Skeletal muscle tissue (tissue), 4 donors: ENCODE measurements around the gene LAMA4. TPM values are rescaled to one million over a fixed set of nuclear protein-coding genes. Genes with fewer than 3 reads are reported as not detected.

Experiments used
- H3K27ac ChIP-seq: one replicate; pipeline ENCODE4 v1.7.0; 2013; ENCODE audit warnings: mild to moderate bottlenecking, low read depth, low read length, inconsistent platforms
- H3K27me3 ChIP-seq, 3 donors: one replicate each; pipeline ENCODE4 v1.7.0; 2013; ENCODE audit warnings: low read length in 3 of 3; ENCODE audit not compliant: control insufficient read depth in 3 of 3, insufficient read depth in 3 of 3
- H3K36me3 ChIP-seq, 3 donors: one replicate each; pipeline ENCODE4 v1.7.0; 2013; ENCODE audit warnings: low read length in 3 of 3; ENCODE audit not compliant: control insufficient read depth in 3 of 3, insufficient read depth in 3 of 3
- H3K4me1 ChIP-seq, 3 donors: one replicate each; pipeline ENCODE4 v1.7.0; 2013; ENCODE audit warnings: low read length in 3 of 3, mild to moderate bottlenecking in 3 of 3; ENCODE audit not compliant: control insufficient read depth in 3 of 3, insufficient read depth in 3 of 3
- H3K4me3 ChIP-seq, 3 donors: one replicate each; pipeline ENCODE4 v1.7.0; 2013; ENCODE audit warnings: low read length in 3 of 3
- H3K9ac ChIP-seq, 3 donors: one replicate each; pipeline ENCODE4 v1.7.0; 2013; ENCODE audit warnings: low read length in 3 of 3, mild to moderate bottlenecking in 3 of 3, moderate library complexity in 2 of 3, low read depth in 1 of 3
- H3K9me3 ChIP-seq, 3 donors: one replicate each; pipeline ENCODE4 v1.7.0; 2013; ENCODE audit warnings: low read length in 3 of 3; ENCODE audit not compliant: control insufficient read depth in 3 of 3
- total RNA-seq: library from RNA; depleted of rRNA; stranded (reverse); fragments of >200 nt; gene quantifications from one replicate; pipeline ENCODE4 v1.2.3, GENCODE V29; 2014
- donor health status: Osteomylitis.

Gene LAMA4
- total RNA-seq, 1 donor from 2014 or later = 248 TPM

DNA sequence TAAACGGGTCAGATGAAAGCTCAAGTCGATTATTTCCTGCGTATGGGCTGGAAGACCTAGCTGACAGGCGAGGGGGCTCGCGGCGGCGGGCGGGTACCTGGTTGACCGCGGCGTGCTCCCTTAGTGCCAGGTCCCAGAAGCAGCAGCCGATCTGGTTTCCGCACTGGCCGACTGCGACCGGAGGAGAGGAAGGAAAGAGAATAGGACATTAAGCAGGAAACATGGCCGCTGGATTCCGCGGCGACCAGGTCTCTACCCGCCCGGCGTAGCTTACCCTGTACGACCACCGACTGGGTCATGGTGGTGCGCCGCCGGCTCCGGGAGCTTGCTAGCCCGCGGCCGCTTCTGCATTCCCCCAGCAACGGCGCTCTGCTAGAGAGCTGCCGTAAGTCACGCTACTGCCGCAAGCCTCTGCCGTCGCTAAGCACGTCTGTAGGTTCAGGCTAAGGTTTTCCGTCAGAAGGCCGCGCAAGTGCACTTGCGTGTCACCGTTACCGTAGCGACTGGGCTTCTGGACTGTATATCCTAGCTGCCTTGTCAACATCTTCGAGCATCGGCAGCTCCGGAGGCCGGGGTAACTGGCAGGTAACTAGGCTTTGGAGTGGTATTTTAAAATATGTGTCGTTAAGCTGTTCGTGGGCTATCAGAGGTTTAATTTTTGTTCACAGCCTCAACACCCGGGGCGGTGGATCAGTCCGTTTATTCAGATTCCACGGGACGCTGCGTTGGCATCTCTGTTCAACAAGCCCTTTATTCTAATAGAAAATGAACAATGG is 167.0 kb downstream of the LAMA4 start, which contains the start of the genes FAM229B and TUBE1:
Gene FAM229B, plus strand, starts transcription at position 456 of the 776 bp plus-strand sequence. CDS start 11,693 bp downstream, outside the sequence.
Gene TUBE1, minus strand, starts transcription at position 347 of the 776 bp plus-strand sequence. Its CDS starts 48 bp downstream, at position 299.
- Histone ChIP-seq H3K27ac (peak within 1 kb of the TSS; percentile 80), H3K27me3 (no peaks in the 10 kb centered on the region), H3K4me3 (peak within 1 kb of the TSS; percentile 88 to 93 (median 92)), H3K4me1 (peaks cover 0 to 15% (median 7%) of the 10 kb centered on the region in 3 donors), H3K9me3 (no peaks in the 10 kb centered on the region), H3K36me3 (peaks cover 3 to 11% (median 4%) of the 10 kb centered on the region in 3 donors), H3K9ac (peak within 1 kb of the TSS; percentile 84 to 92 (median 87))

DNA sequence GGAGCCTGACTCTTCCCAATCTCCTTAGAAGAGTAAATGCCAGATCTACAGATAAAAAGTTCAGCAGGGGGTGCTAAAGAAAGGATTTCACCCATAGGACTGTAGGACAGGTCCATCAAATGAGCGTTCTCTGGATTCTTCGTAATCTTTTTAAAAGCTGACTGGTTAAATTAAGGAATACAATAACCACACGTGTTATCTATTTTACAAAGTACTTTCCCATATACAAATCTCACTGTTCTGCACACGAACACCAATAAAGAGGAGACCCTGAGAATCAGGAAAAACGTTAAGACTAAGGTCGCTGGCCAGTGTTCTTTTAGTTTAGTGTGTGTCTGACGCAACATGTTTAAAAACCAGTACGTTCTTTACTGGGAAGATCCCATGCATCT is 167.6 kb downstream of the LAMA4 start:
- Histone ChIP-seq H3K27me3 (no peaks in the 10 kb centered on the region), H3K9ac (peak overlapping the region; percentile 84 to 92 (median 87)), H3K27ac (peak overlapping the region; percentile 80), H3K36me3 (peaks cover 3 to 11% (median 6%) of the 10 kb centered on the region in 3 donors), H3K4me1 (peaks cover 0 to 15% (median 7%) of the 10 kb centered on the region in 3 donors), H3K9me3 (no peaks in the 10 kb centered on the region), H3K4me3 (peak overlapping the region; percentile 88 to 93 (median 92))

DNA sequence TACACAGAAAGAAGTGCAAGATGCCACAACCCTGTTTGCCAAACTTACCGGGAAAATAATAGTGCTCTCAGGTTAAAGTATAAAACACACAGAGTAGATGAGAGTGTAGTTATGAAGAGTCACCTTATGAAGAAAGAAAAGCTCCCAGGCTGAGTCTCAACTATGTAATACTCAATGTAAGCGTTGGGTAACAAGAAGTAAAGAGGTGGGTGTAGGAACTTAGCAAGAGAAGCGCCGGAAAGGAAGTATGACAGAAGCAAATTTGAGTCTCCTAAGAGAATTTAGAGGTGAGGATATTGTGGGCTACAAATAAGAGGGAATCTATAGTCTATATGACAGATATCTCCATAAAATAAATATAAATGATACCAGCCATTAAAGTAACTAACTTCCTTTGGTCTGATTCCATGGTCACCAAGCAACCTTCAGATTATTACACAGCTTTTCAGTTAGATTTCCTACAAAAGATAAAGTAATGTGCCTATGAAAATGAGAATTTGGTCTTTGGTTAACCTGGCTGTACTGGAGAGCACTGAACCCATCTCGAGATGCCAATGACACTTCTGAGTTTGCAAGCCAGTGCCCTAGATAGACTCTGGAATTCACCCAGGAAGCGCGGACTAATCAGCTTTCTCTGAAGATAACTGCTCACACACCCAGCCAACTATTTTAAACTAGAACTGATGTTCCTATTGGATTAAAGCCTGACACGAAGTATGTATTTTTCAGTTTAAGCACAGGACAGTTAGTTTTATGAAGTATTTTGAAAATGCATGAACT is 168.9 kb downstream of the LAMA4 start:
- Histone ChIP-seq H3K4me1 (peaks cover 0 to 15% (median 7%) of the 10 kb centered on the region in 3 donors), H3K36me3 (peaks cover 5 to 19% (median 10%) of the 10 kb centered on the region in 3 donors), H3K27me3 (no peaks in the 10 kb centered on the region), H3K9me3 (no peaks in the 10 kb centered on the region), H3K27ac (no peak overlapping the region), H3K4me3 (no peak overlapping the region), H3K9ac (no peak overlapping the region)

DNA sequence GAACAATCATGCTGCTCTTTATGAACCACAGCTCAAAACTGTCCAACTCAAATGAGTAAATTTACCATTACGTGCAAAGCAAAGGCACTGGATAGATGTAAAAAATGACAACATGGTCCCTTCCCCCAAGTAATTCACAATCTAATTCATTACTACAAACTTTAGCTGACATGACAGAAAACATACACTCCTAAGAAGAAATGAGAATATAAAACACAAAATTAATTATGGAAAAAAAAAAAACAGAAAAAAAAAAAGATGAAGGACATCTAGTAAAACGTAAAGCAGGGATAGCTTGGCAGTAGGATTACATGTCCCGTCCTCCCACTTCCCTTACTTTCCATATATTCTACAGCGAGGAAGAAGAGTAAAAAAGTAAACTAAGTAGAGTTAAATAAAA is 172.8 kb downstream of the LAMA4 start:
- peaks cover 8 to 35% (median 25%) of the 10 kb centered on the region in 3 donors for H3K36me3 ChIP-seq
- peaks cover 0 to 6% (median 4%) of the 10 kb centered on the region in 3 donors for H3K4me1 ChIP-seq
- no peak overlapping the region for H3K4me3 ChIP-seq
- H3K27ac ChIP-seq = no peak overlapping the region
- H3K9ac ChIP-seq = no peak overlapping the region
- H3K9me3 ChIP-seq = no peaks in the 10 kb centered on the region
- no peaks in the 10 kb centered on the region for H3K27me3 ChIP-seq

DNA sequence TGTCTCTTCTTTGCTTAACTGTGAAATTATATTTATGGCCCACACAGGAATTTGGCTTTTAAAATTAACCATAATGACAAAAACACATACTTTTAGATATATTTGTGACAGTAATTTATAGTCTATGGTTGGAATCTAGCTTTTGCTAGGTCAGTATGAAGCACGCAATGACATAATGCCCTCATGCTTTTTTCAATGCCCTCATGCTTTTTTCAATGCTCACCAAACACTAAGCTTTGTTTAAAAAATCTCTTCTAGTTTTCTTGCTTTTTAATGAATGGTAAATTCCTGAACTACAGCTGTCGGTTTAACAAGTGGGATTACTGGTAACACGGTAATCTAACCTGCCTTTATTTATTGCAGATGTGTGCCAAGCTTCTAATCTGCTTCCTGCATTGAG is 187.8 kb downstream of the LAMA4 start:
- Histone ChIP-seq H3K27ac (no peak overlapping the region), H3K4me3 (no peak overlapping the region), H3K27me3 (no peaks in the 10 kb centered on the region), H3K9ac (no peak overlapping the region), H3K36me3 (peaks cover 0 to 7% (median 3%) of the 10 kb centered on the region in 3 donors), H3K4me1 (no peaks in the 10 kb centered on the region), H3K9me3 (no peaks in the 10 kb centered on the region)

DNA sequence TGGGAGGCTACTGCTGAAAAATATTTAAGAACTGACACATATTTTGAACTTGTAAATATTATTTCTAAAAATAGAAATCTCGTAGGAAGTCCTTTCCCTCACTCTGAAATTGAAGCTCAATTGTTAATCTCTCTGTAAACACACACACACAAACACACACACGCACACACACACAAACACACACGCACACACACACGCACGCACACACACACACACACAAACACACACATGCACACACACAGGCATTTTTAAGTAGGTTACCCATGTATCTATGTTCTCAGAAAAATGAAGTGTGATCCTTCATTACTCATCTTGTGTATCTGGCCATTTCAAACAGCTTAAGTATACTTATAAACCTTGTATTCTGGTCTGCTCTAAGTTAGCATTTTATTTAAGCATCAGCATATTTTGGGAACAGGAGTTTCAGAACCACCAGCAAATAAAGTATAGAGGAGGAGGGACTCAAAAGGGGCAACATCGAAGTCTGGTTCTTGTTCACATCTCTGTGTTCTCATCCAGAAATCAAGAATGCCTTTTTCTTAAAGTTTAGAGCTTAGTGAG is 188.9 kb downstream of the LAMA4 start:
- H3K4me1 ChIP-seq = no peaks in the 10 kb centered on the region
- H3K27me3 ChIP-seq = no peaks in the 10 kb centered on the region
- H3K36me3 ChIP-seq = peaks cover 0 to 2% (median 0%) of the 10 kb centered on the region in 3 donors
- H3K9me3 ChIP-seq = no peaks in the 10 kb centered on the region
- no peak overlapping the region for H3K27ac ChIP-seq
- no peak overlapping the region for H3K4me3 ChIP-seq
- no peak overlapping the region for H3K9ac ChIP-seq

DNA sequence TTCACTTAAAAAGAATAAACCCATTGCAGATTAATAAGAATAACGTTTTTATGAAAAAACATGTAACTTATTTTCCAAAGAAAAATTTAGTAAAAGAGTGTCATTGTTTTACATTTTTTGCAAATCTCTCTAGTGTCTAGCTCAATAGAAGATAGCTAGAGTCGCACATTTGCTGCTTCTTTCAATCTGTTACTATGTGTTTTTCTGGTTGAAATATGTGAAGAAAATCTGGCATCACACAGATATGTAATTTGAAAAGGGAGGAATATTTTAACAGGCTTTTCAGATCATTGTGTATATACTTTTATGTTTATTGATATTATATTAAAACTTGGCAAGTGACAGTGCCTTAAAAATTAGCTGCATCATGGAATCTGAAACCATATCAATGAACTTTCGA is 191.4 kb downstream of the LAMA4 start:
- H3K9me3 ChIP-seq = no peaks in the 10 kb centered on the region
- H3K9ac ChIP-seq = no peak overlapping the region
- H3K4me1 ChIP-seq = no peaks in the 10 kb centered on the region
- H3K27me3 ChIP-seq = no peaks in the 10 kb centered on the region
- H3K36me3 ChIP-seq = no peaks in the 10 kb centered on the region
- H3K4me3 ChIP-seq = no peak overlapping the region
- H3K27ac ChIP-seq = no peak overlapping the region

DNA sequence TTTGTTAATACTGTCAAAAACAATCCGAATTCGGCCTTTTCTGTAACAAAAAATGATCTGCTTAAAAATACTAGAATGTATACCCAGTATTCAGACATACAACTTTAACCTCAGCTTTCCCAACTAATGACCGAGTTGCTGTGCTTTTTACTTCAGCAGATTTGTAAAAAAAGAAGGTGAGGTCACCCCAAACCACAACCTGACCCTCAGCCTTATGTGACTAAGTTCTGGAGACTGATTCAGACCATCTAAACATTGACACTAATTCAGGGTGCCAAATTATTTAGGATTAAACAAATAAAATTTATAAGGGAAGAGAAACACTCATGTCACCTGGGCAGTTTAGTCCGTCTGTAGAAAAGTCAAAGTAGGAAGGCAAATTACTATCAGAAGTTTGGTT is 192.8 kb downstream of the LAMA4 start:
- Histone ChIP-seq H3K9me3 (no peaks in the 10 kb centered on the region), H3K36me3 (no peaks in the 10 kb centered on the region), H3K9ac (no peak overlapping the region), H3K4me3 (no peak overlapping the region), H3K27ac (no peak overlapping the region), H3K27me3 (no peaks in the 10 kb centered on the region), H3K4me1 (no peaks in the 10 kb centered on the region)
